HTR-8/SVneo (cell line): ENCODE measurements around the gene IQSEC1.

Experiments used
- DNase-seq: peaks from one replicate; pipeline ENCODE4 v3.0.0; 2011; ENCODE audit warnings: low spot score, mixed read lengths; ENCODE audit not compliant: insufficient read length
- FAIRE-seq: peaks from 2 replicates; lab custom pipeline; 2011; peaks lifted over from hg19 to GRCh38; lab: Jason Lieb, UNC

Gene IQSEC1

GRCh38 chr3:12905316-12906071, 167.7 kb downstream of the IQSEC1 start:
- DNase-seq (no peak), FAIRE-seq (no peak)

- DNase-seq, result no peak
- FAIRE-seq, result no peak
Measured at GRCh38 chr3:12904951-12905315, 168.3 kb downstream of the IQSEC1 start.

GRCh38 chr3:12903881-12904280, 169.3 kb downstream of the IQSEC1 start:
- FAIRE-seq (no peak), DNase-seq (no peak)

GRCh38 chr3:12903000-12903800, 170.0 kb downstream of the IQSEC1 start:
- FAIRE-seq (no peak), DNase-seq (no peak)

GRCh38 chr3:12902181-12902999, 170.8 kb downstream of the IQSEC1 start:
- no peak for FAIRE-seq

GRCh38 chr3:12901623-12902045, 171.6 kb downstream of the IQSEC1 start:
- no peak for DNase-seq
- FAIRE-seq, result no peak

More at GRCh38 chr3:12902181-12902999, 170.8 kb downstream of the IQSEC1 start:
- DNase-seq, result no peak

GRCh38 chr3:12900885-12901411, 172.3 kb downstream of the IQSEC1 start:
- FAIRE-seq, result no peak
- DNase-seq, result no peak

- FAIRE-seq (no peak), DNase-seq (no peak)
Measured at GRCh38 chr3:12898965-12899755, 174.1 kb downstream of the IQSEC1 start.

GRCh38 chr3:12898290-12898964, 174.8 kb downstream of the IQSEC1 start:
- no peak for DNase-seq
- no peak for FAIRE-seq

GRCh38 chr3:12897381-12898289, 175.6 kb downstream of the IQSEC1 start:
- FAIRE-seq (no peak), DNase-seq (no peak)

- FAIRE-seq (no peak), DNase-seq (no peak)
Measured at GRCh38 chr3:12896063-12896985, 176.9 kb downstream of the IQSEC1 start.

GRCh38 chr3:12895391-12896062, 177.7 kb downstream of the IQSEC1 start:
- FAIRE-seq (no peak), DNase-seq (no peak)

GRCh38 chr3:12894629-12895028, 178.6 kb downstream of the IQSEC1 start:
- no peak for DNase-seq
- FAIRE-seq, result no peak

- DNase-seq, result no peak
- no peak for FAIRE-seq
Measured at GRCh38 chr3:12893852-12894251, 179.4 kb downstream of the IQSEC1 start.

GRCh38 chr3:12893247-12893646, 180.0 kb downstream of the IQSEC1 start:
- DNase-seq (no peak), FAIRE-seq (no peak)

- FAIRE-seq, result no peak
Measured at GRCh38 chr3:12892840-12893189, 180.4 kb downstream of the IQSEC1 start.

More at GRCh38 chr3:12892840-12893189, 180.4 kb downstream of the IQSEC1 start:
- no peak for DNase-seq
